Lower leg skin (tissue), 4 donors: ENCODE measurements around the gene TMEM45B. TPM values are rescaled to one million over a fixed set of nuclear protein-coding genes. Genes with fewer than 3 reads are reported as not detected.
"Not testable (repeated sequence)": the region's sequence is repeated elsewhere in the genome, so short reads cannot be mapped to it uniquely, and the experiment has no call there.

ENCODE experiments used
- DNase-seq, 2 donors: peaks; one replicate each; pipeline ENCODE4 v3.0.0-alpha.2; 2019; ENCODE audit warnings: low spot score in 2 of 2
- H3K4me3 ChIP-seq: fragments of 200-600 bp; sonication (generic); 2 replicates; pipeline ENCODE4 v1.5.1; 2017; ENCODE audit warnings: mild to moderate bottlenecking, low read depth; ENCODE audit not compliant: poor library complexity, severe bottlenecking
- POLR2A ChIP-seq, 2 donors: fragments of 450-650 bp; IDR thresholded peaks; one replicate each; pipeline ENCODE4 v1.6.1; 2016 to 2017; ENCODE audit warnings: antibody characterized with exemption in 2 of 2, mild to moderate bottlenecking in 1 of 2, moderate library complexity in 1 of 2
- WGBS, 2 donors: methylation state at CpG; one replicate each; pipeline ENCODE4 v1.1.5; 2018; 5-methylcytosine and 5-hydroxymethylcytosine counted together
- intact Hi-C: fragments of 100-400 bp; cut with DNase I; formaldehyde crosslinking; loops from one replicate; pipeline ENCODE4 v1.15.0; 2023; ENCODE audit warnings: low total_unique reads
- total RNA-seq, 4 donors: library from RNA; depleted of rRNA; stranded (reverse); fragments of >200 nt; gene quantifications; one replicate each; pipeline ENCODE4 v1.1.0, GENCODE V29; 2016
- TF ChIP-seq, protein P1 (sequence below), 3 donors: fragments of 450-650 bp; IDR thresholded peaks; one replicate each; pipeline ENCODE4 v1.5.1; 2016; ENCODE audit warnings: antibody characterized with exemption in 3 of 3, mild to moderate bottlenecking in 3 of 3, moderate library complexity in 2 of 3

Gene TMEM45B
- total RNA-seq, 4 donors from 2014 or later = 50.2 to 76.1 (median 55.1) TPM

- DNase-seq = no peak
- intact Hi-C loops = no loop called here
- WGBS, 2 donors = 52 to 86% methylated on average over 1 of the region's 1 CpG
- TF ChIP-seq, protein P1, sequence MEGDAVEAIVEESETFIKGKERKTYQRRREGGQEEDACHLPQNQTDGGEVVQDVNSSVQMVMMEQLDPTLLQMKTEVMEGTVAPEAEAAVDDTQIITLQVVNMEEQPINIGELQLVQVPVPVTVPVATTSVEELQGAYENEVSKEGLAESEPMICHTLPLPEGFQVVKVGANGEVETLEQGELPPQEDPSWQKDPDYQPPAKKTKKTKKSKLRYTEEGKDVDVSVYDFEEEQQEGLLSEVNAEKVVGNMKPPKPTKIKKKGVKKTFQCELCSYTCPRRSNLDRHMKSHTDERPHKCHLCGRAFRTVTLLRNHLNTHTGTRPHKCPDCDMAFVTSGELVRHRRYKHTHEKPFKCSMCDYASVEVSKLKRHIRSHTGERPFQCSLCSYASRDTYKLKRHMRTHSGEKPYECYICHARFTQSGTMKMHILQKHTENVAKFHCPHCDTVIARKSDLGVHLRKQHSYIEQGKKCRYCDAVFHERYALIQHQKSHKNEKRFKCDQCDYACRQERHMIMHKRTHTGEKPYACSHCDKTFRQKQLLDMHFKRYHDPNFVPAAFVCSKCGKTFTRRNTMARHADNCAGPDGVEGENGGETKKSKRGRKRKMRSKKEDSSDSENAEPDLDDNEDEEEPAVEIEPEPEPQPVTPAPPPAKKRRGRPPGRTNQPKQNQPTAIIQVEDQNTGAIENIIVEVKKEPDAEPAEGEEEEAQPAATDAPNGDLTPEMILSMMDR (IDR thresholded peaks at IDR 0.05) = no peak
- no peak for TF ChIP-seq POLR2A (IDR thresholded peaks at IDR 0.05)
- no peak overlapping the region for H3K4me3 ChIP-seq
Measured at GRCh38 chr11:129770993-129771392, 44.7 kb upstream of the TMEM45B start.

DNA sequence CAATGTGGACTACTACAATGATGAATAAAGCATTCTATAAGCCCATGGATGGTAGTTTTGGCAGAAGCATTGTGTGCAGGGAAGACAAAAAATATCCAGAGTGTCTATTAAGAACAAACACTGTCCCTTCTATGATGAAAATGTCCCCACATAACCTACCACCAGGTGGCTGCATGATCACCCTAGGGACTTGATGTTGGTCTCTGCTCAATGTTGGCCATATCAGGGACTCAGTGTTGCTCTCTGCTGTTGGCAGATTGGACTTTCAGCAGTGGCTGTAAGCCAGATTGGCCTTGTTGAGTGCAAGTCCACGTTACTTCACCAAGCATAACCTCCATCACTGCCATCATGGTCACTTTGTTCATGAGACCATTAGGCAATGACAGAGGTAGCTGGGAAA is 44.2 kb upstream of the TMEM45B start:
- DNase-seq, H3K4me3 ChIP-seq, intact Hi-C loops: not testable (repeated sequence)
- WGBS, 2 donors = 73 to 85% methylated on average over 1 of the region's 1 CpG

DNA sequence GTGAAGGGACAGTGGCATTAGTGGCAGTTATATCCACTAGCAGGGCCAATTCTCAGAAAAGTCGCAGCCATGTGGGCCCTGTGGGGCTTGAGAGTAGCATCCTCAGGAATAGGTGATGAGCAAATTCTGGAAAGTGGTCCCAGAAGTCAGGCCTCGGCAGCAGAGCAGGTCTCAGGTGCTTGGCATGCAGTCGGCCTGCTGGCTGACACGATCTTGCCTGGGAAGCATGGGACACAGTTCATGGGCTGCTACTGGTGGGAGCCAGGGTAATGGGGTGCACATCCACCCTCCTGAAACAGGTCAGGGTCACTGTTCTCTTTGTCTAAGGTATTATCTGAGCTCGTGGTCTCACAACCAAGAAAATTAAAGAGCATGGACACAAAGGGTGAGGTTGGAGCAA is 36.8 kb upstream of the TMEM45B start:
- no peak for DNase-seq
- WGBS, 2 donors = 73 to 84% methylated on average over 5 of the region's 5 CpGs
- TF ChIP-seq, protein P1 (IDR thresholded peaks at IDR 0.05) = no peak
- no peak for TF ChIP-seq POLR2A (IDR thresholded peaks at IDR 0.05)
- intact Hi-C loops = no loop called here
- no peak overlapping the region for H3K4me3 ChIP-seq

DNA sequence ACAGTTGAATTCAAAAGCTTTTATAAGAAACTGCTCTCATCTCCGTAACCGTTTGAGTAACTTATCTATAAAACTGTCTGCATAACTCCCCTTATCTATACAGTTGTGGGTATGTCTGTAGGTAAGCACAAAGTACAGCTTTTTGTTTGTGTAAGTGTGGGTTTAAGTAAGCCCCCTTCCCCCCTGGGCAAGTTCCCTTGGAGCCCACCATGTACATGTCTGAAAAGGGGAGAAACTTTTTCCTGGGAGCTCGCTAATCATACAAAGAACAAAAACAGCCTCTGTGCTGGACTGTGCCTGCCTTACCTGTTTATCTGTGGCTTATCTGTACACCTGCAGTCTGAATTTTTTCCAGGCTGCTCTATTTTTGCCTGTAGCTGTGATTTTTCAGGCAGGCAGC is 36.3 kb upstream of the TMEM45B start:
- DNase-seq = no peak
- intact Hi-C loops = no loop called here
- TF ChIP-seq POLR2A (IDR thresholded peaks at IDR 0.05) = no peak
- TF ChIP-seq, protein P1 (IDR thresholded peaks at IDR 0.05) = no peak
- WGBS, 2 donors = 72 to 75% methylated on average over 3 of the region's 3 CpGs
- no peak overlapping the region for H3K4me3 ChIP-seq

DNA sequence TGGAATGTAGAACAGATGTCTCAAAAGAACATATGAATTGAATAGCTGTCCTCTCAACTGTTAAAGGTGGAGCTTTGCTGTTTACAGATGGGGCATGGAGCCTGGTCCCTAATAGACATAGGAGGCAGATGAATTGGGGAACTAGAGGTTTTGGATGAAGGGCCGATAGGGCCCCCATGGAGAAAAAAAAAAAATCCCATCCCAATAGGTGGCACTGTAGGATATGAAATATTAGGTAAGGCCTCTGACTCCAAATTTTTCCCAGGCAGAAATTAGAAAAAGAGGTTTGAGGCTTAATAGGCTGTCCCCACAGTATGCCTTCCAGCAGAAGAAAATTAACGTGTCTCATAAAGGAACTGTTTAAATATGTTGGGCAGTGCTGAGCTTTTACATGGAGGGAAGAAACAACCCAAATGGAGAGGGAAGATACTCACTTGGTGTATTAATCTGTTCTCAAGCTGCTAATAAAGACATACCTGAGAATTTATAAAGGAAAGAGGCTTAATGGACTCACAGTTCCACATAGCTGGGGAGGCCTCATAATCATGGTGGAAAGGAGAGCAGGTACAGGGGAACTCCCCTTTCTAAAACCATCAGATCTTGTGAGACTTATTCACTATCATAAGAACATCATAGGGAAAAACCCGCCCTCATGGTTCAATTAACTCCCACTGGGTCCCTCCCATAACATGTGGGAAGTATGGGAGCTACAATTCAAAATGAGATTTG is 30.1 kb upstream of the TMEM45B start:
- intact Hi-C loops = loop anchor here (10.0 kb wide), 1 partner anchor 99 kb away; no protein-coding TSS in a partner anchor
- DNase-seq = no peak
- no peak for TF ChIP-seq POLR2A (IDR thresholded peaks at IDR 0.05)
- TF ChIP-seq, protein P1 (IDR thresholded peaks at IDR 0.05) = no peak
- WGBS, 2 donors = 48 to 54% methylated on average over 3 of the region's 3 CpGs
- H3K4me3 ChIP-seq = no peak overlapping the region

DNA sequence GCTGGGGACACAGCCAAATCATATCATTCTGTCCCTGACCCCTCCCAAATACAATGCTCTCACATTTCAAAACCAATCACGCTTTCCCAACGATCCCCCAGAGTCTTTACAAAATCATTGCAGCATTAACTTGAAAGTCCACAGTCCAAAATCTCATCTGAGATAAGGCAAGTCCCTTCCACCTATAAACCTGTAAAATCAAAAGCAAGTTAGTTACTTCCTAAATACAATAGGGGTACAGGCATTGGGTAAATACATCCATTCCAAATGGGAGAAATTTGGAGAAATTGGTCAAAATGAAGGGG is 29.6 kb upstream of the TMEM45B start:
- not testable (repeated sequence) for DNase-seq, H3K4me3 ChIP-seq
- intact Hi-C loops = loop anchor here (10.0 kb wide), 1 partner anchor 99 kb away; no protein-coding TSS in a partner anchor
- WGBS, 2 donors = 74 to 78% methylated on average over 2 of the region's 2 CpGs
